ENCODE data around the gene DTNA.

The DTNA gene

GRCh38 chr18:34938090-34938489 lies 228.0 kb downstream of the DTNA start:
- H3K27me3 ChIP-seq (replicated peaks; ENCODE audit: insufficient read depth, low read length) = no peaks in the 10 kb centered on the region
- no peak for DNase-seq
- no peaks in the 10 kb centered on the region for H3K79me2 ChIP-seq (ENCODE audit: low read length)
- no peak overlapping the region for H3K4me3 ChIP-seq (ENCODE audit: low read length)
- no peaks in the 10 kb centered on the region for H3K36me3 ChIP-seq (replicated peaks; ENCODE audit: insufficient read depth, low read length)
- H3K9ac ChIP-seq (ENCODE audit: low read length) = no peak overlapping the region
- no peaks in the 10 kb centered on the region for H3K9me3 ChIP-seq (replicated peaks; ENCODE audit: insufficient read depth, low read length)
- H2AFZ ChIP-seq (ENCODE audit: low read length) = no peak overlapping the region
- no peaks in the 10 kb centered on the region for H3K9me2 ChIP-seq (replicated peaks; ENCODE audit: insufficient read depth, low read length)
- no peaks in the 10 kb centered on the region for H3F3A ChIP-seq (ENCODE audit: insufficient read depth, low read length)
- H4K20me1 ChIP-seq (ENCODE audit: insufficient read depth, low read length) = no peaks in the 10 kb centered on the region
- H3K27ac ChIP-seq (ENCODE audit: low read length) = no peak overlapping the region
- H3K4me1 ChIP-seq (ENCODE audit: low read length) = no peaks in the 10 kb centered on the region
- TF ChIP-seq EZH2phosphoT487 (IDR thresholded peaks at IDR 0.05; ENCODE audit: low read length) = no peak
- TF ChIP-seq EZH2 (optimal IDR thresholded peaks at IDR 0.05; ENCODE audit: low read depth, low read length) = no peak
- TF ChIP-seq CTCF (IDR thresholded peaks at IDR 0.05; ENCODE audit: low read length) = no peak
- no peak overlapping the region for H3K4me2 ChIP-seq (ENCODE audit: low read depth, low read length)

Measured in MM.1S (cell line).